Kidney glomerular epithelial cell (primary cell): ENCODE measurements around the gene HABP4.

ENCODE experiments used
- DNase-seq: peaks from one replicate; lab custom pipeline; 2025; lab: John Stamatoyannopoulos, UW

Gene HABP4, protein sequence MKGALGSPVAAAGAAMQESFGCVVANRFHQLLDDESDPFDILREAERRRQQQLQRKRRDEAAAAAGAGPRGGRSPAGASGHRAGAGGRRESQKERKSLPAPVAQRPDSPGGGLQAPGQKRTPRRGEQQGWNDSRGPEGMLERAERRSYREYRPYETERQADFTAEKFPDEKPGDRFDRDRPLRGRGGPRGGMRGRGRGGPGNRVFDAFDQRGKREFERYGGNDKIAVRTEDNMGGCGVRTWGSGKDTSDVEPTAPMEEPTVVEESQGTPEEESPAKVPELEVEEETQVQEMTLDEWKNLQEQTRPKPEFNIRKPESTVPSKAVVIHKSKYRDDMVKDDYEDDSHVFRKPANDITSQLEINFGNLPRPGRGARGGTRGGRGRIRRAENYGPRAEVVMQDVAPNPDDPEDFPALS

GRCh38 chr9:96449845-96450612 lies at the start of gene HABP4:
Gene HABP4 (plus strand): TSS chr9:96450169. CDS start chr9:96450280, 111 bp downstream.
- DNase-seq = peak; percentile 92

GRCh38 chr9:96408409-96409280 lies 41.3 kb upstream of the HABP4 start:
- DNase-seq = no peak

GRCh38 chr9:96411129-96411838 lies 38.7 kb upstream of the HABP4 start:
- DNase-seq = no peak

GRCh38 chr9:96412174-96412913 lies 37.6 kb upstream of the HABP4 start:
- DNase-seq = no peak

DNA sequence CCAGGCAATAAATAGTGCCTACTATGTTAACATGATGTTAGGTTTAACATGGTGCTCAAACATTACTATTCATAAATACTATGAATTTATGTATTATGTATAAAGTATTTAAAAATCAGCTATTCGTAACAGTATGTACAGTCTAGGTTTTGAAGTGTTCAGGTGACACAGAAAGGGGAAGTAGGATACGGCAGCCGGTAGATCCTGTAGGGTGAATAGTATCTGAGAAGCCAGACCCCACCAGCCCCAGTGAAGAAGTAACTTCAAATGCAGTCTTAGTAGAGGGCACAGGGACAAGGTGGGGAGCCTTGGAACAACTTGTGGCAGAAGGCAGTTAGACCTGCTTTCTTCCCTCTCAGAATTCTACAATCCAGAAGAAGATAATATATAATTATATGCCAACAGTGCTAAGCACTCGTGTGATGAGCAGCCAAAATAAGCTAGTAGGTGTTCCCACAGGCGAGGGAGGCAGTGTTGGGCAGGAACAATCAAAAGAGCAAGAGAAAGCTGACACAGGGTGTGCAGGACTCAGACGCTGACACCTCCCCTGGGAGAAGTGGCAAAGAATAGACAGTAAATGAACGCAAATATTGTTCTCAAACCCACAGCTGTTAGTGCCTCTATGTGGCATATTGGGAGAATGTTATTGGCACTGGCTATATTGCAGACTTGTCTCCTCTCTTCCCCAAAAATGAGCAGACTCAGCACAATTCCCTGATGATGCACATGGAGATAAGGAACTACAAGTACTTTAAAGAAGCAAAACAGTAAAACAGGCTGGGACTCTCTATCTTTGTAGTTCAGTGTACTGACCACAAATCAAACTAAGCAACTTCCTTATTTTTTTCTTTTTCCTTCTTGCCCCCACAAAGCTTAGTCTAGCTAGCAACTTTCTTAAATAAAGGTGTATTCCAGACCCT lies 36.4 kb upstream of the HABP4 start:
- DNase-seq = no peak

GRCh38 chr9:96417051-96417586 lies 32.9 kb upstream of the HABP4 start:
- DNase-seq = peak; percentile 81

DNA sequence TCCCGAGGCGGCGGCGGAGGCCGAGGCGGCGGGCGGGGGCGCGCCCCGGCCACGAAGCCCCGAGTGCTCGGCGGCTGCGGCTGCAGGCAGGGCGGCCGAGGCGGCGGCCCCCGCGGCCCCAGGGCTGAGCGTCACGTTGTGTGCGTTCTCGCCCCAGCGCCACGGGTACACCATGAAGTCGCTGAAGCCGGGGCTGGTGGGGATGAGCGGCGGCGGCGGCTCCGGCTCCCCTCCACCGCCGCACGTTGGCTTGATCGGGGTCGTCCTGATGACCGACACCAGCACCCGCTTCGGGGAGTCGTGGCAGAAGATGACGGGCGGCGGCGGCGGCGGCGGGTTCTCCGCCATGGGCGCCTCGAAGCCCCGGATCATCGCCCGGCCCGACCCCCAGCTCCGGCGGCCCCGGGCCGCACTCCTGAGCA lies 32.3 kb upstream of the HABP4 start:
- no peak for DNase-seq

DNA sequence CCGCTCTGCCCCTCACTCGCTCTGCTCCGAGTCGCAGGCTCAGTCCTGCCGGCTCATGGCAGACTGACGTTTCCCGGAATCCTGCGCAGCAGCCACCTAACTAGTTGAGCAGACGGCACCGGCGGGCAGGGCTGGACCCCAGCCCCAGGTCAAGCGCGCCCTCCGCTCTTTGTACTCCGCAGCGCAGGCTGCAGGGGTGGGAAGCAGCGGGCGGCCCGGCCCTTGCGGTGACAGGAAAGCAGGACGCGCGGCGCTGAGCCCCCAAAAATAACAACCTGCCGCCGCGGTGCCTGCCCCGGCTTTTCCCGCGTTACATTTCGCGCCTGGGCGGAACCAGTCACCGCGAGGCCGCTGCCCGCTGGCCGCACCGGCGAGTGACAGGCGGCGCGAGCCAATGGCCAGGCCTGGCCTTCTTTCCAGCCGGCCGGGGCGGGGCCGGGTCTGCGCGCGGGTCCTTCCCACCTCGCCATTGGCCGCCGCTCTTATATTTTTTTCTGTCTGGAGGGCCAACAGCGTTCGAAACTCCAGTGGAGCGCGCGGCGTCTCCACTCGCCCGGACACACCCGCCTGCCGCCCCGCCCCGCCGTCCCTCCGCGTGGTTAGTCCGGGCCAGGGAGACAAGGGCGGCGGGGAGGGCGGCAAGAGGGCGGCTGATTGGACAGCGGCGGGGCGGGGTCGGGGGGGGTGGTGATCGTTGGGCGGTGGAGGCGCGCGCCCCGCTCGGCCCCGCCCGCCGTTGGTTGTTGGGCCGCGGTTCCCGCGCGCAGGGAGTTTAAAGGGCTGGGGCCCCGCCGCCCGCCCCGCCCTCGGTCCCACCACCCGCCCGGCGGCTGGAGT lies 31.7 kb upstream of the HABP4 start, which contains the start of gene ZNF367:
ZNF367 (minus strand) TSS at position 288 of the 837 bp plus-strand sequence. CDS start 338 bp downstream, outside the sequence.
- peak; percentile 92 for DNase-seq

DNA sequence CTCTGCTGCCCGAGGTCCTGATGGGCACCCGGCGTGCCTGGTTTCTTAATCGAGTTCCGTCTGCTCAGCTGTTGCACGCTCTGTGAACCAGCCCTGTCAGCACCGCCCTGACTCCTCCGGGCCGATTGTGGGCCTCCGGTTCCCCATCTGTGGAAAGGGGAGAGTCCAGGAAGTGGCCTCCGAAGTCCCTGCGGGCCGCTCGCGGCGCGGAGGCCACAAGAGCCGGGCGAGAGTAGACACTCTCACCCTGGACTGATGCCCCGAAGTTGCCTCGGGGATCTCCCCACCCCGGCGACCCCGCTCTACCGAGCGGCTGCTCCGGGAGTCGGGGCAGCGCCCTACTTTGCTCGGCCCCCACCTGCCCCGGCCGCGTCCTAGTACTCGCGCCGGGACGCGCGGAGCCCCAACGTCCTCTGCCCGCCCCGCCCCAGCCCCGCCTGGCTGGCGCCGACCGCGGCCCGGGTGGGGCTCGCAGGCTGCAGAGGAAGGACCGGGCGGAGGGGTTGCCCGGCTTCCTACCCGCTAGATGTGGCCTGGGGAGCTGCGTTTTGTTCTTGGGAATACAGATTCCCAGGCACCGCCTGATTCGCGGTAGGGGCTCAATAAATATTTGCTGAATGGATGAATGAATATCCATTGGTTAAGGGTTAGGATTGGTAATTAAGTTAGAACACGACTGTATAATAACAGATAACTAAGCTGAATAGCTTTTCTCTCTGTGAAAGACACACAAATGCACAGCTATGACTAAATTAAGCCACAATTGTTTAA lies 30.9 kb upstream of the HABP4 start:
- peak; percentile 62 for DNase-seq

- no peak for DNase-seq
Measured at GRCh38 chr9:96419691-96419969, 30.3 kb upstream of the HABP4 start.

DNA sequence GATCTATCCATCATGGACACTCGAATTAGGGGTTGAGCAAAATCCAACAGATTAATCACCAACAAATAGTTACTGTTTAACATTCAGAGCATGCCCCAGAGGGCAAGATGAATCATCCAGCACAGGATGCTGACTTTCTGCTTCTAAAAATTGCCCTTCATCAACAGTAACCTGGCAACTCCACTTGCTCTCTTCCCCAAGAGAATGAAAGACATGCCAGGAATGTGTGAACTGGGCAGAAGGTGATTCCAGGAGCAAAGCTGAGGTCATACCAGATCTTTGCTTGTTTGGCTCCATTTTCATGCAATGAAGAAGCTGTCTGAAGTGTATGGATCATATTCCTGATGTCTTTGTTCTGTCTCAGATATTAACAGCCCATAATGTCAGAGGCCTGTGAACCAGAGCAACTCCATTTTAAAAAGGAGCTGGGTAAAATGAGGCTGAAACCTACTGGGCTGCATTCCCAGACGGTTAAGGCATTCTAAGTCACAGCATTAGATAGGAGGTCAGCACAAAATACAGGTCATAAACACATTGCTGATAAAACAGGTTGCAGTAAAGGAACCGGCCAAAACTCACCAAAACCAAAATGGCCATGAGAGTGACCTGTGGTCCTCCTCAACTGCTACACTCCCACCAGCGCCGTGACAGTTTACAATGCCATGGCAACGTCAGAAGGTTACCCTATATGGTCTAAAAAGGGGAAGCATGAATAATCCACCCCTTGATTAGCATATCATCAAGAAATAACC lies 29.3 kb upstream of the HABP4 start:
- peak; percentile 99 for DNase-seq

- no peak for DNase-seq
Measured at GRCh38 chr9:96423322-96423984, 26.5 kb upstream of the HABP4 start.

DNA sequence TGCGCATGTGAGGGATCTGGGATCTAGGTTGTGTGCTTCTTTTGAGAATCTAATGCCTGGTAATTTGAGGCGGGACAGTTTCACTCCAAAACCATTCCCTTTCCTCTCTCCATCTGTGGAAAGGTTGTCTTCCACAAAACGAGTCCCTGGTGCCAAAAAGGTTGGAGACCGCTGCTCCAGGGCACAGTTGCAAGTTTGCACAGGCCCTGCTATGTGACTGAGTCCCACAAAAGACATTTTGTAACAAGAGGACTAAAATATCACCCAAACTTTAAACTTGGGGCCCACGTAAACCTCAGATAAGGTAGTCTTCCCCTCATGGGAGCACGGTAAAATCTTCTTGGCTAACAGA lies 26.0 kb upstream of the HABP4 start:
- DNase-seq = no peak

DNA sequence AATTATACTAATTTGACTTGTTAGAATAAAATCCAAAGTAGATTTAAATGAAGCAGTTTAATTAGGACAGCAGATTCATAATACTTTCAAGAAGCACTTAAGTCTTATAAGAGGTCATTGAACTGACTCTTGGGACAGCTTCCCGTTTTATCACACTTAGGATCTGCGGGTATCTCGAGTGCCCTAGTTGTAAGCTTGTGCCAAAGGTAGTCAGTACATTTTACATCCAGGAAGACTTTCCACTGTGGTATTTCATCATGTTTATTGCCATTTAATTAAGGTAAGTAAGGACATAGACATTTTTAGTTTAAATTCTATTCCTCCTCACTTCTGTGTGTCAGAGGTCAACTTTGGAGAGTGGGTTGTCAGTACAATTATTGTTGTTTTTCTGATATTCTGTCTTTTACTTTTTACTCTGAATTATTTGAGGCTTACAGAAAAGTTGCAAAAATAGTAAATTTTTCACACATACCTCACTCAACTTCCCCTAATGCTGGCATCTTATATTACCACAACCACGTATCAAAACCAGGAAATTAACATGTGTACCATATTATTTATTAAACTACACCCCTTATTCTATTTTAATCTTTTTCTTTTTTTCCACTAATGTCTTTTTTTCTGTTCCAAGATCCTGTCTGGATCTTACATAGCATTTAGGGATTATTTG lies 24.3 kb upstream of the HABP4 start:
- no peak for DNase-seq

DNA sequence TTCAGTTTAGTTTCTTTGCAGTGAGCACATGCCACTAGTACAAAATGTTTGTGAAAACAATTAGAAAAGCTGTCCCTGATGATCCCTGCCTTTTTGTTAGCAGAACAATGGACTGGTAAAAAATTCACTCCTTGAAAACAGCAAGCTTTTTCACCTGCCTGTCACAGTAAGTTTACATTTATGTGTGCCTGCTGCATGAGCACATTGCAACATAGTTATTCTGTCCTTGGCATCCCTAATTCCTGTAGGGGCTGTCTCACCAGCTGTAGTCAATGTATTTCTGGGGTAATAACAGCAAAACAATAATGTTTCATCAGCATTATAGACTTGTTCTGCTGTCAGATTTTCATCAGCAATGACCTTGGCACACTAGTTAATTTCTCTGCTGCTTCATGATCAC lies 20.2 kb upstream of the HABP4 start:
- no peak for DNase-seq

DNA sequence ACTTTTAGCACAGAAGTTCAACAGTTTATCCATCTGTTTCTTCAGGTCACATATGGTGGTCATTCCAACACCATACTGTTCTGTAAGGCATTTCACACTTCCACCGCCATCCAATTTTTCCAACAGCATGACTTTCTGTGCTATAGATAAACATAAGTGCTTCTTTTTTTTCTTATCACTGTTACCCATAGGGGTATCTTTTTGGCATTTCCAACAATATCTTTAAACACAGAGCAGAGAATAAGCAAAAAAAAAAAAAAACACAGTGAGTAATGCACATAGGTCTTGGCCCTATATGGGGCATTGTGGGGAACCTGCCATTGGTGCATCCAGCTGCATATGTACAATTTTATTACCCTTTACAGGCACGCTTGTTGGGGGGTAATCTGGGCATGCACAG lies 19.6 kb upstream of the HABP4 start:
- no peak for DNase-seq
